GM21515 (cell line): ENCODE measurements around the gene AP3B1.

Source experiments
- ATAC-seq: cut with Tn5 transposase; IDR thresholded peaks from one replicate; pipeline ENCODE4 v1.9.1; 2021; ENCODE audit not compliant: unreplicated experiment

AP3B1 gene

DNA sequence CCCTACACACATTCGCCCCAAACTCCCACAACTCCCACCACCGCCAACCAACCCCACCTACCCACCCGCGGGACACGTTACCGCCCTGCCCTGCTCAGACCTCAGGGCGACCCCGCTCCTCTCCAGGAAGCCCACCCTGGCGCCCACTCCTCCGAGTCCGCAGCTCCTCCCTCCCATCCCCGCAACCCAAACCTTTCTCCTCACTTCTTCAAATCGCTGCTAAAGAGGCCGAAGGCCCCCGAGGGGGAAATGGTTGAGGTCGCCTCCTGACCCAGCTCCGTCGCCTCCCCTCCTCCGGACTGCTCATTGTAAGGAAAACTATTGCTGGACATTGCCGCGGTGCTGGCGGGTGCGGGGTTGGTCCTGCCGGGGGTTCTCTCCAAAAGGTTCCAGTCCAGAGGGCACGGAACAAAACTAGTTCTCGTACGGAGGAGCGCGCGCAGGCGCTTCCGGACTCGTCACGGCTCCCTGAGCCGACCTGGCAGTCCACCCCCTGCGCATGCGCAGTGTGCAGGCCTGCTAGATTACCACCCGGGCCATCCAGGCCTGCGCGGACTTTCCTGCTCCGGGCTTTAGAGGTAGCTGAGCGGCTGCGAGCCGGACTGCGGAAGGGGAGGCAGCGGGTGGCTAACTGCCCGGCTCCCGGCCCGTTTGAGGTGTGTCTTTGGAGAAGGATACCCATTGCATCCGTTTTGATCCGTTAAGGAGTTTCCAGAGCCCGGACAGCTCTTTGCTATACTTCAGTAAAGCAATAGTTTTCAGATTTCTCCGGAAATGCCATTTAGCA is at the start of gene AP3B1:
Gene AP3B1 (minus strand): TSS at position 451 of the 787 bp plus-strand sequence. CDS start 119 bp downstream, at position 332.
- ATAC-seq = peak; percentile 86

DNA sequence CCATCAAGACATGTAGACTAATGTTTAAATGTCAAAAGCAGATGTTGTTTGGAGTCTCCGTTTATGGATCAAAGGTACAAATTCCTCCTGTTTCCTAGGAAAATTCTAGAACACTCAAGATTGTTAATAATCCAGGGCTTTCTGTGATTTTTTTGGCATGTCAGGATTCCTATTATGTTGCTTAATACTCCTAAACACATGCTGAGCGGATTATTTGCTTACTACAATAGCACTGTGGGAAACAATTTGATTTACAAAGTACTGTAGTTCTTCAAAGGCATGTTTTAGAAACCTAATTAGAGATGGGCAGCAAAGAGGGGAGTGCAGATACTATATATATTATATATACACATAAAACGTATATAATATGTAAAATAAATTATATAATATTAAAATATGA is 46.9 kb upstream of the AP3B1 start:
- ATAC-seq = no peak

GRCh38 chr5:78339617-78340436 is 45.3 kb upstream of the AP3B1 start:
- no peak for ATAC-seq

- ATAC-seq = no peak
Measured at GRCh38 chr5:78336698-78337097, 42.2 kb upstream of the AP3B1 start.

GRCh38 chr5:78335976-78336375 is 41.5 kb upstream of the AP3B1 start:
- no peak for ATAC-seq

GRCh38 chr5:78334811-78335210 is 40.3 kb upstream of the AP3B1 start:
- ATAC-seq = no peak

DNA sequence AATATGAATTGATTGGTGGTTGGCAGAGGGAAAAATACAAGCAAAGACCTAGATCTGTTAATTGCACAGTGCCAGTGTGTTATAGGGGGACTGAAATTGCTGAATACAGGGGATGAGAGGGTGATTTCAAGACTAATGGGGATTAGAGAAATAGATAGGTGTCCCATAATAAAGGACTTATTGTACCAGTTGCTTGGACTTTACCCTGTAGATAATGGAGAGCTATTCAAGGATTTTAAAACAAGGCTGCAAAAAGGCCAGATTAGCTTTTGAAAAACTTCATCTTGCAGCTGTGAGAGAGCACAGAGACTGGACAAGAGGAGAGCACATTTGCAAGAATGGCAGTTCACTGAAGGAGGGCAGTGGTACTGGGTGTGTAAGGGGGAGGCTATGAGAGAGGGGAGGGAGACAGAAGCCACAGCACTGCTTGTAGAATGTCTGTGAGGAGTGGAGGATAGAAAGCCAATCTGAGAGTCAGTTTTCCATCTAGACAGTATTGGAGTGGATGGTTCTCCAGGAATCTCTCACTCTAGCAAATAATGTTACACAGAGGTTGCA is 37.1 kb upstream of the AP3B1 start:
- no peak for ATAC-seq

- no peak for ATAC-seq
Measured at GRCh38 chr5:78328585-78329173, 34.2 kb upstream of the AP3B1 start.

- no peak for ATAC-seq
Measured at GRCh38 chr5:78327761-78328510, 33.4 kb upstream of the AP3B1 start.

- ATAC-seq = no peak
Measured at GRCh38 chr5:78326930-78327329, 32.4 kb upstream of the AP3B1 start.

DNA sequence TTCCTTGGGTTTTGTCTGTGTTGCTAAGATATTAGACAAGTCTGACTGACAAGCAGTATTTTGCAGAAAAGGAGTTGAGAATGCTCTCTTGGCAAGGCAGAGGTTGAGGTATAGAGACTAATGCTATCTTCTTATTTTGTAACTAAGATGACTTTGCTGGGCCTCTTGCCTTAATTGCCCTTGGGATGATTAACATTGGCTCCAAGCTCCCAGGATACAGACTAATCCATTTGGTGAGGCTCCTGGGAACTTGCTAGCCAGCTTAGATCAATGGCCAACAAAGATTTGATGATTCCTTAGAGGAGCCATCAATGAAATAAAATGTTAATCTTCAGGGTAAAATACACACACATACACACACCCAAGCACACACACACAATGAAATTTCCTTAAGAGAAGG is 28.7 kb upstream of the AP3B1 start:
- no peak for ATAC-seq

DNA sequence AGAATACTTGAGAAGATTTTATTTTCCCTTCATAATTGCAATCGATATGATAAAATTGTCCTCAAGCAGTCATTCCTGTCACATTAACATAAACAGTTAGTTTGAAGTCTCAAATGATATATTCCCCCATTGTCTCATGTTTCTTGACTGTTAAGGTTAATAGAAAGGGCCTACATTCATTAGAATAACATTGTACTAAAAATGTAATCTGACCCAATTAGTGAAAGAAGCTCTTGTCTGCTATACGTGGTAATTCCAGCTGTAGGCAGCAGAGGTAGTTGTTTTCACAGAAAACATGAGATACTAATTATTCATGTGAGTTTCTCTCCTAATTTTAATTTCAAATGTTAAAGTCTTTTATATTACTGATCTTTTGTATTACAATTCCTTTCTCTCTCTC is 25.9 kb upstream of the AP3B1 start:
- ATAC-seq = no peak

DNA sequence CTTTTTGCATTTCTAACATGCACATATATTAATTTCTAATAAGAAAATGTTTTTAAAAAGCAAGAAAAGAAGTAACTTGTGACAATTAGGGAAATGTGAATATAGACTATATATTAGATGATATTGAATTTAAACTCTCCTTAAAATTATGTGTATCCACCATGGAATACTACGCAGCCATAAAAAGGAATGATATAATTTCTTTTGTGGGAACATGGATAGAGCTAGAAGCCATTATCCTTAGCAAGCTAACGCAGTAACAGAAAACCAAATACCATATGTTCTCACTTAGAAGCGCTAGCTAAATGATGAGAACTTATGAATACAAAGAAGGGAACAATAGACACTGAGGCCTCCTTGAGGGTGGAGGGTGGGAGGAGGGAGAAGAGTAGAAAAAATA is 23.8 kb upstream of the AP3B1 start:
- no peak for ATAC-seq

- ATAC-seq = no peak
Measured at GRCh38 chr5:78317515-78317914, 23.0 kb upstream of the AP3B1 start.

- ATAC-seq = no peak
Measured at GRCh38 chr5:78308703-78309102, 14.2 kb upstream of the AP3B1 start.

DNA sequence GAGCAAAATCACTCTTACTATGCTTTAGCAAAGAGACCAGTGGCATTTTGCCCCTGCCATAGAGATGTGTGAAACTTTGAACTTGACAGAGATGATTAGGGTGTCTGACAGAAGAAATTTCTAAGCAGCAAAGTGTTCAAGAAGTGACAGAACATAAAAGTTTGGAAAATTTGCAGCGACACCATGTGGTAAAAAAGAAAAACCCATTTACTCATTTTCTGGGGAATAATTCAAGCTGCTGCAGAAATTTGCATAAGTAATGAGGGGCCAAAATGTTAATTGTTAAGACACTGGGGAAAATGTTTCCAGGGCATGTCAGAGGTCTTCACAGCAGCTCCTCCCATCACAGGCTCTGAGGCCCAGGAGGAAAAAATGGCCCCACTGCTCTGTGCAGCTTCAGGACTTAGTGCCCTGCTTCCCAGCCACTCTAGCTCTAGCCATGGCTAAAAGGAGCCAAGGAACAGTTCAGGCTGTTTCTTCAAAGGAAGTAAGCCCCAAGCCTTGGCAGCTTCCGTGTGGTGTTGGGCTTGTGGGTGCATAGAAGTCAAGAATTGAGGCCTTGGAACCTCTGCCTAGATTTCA is 6.1 kb upstream of the AP3B1 start:
- no peak for ATAC-seq

- peak; percentile 41 for ATAC-seq
Measured at GRCh38 chr5:78295035-78295961, 800 bp upstream of the AP3B1 start.

GRCh38 chr5:78293851-78294247 is 649 bp downstream of the AP3B1 start:
- no peak for ATAC-seq

- no peak for ATAC-seq
Measured at GRCh38 chr5:78291687-78292086, 2.8 kb downstream of the AP3B1 start.
